Measurements from ENCODE around the gene GRB10.
"Not testable (repeated sequence)": the region's sequence is repeated elsewhere in the genome, so short reads cannot be mapped to it uniquely, and the experiment has no call there.

The GRB10 gene

DNA sequence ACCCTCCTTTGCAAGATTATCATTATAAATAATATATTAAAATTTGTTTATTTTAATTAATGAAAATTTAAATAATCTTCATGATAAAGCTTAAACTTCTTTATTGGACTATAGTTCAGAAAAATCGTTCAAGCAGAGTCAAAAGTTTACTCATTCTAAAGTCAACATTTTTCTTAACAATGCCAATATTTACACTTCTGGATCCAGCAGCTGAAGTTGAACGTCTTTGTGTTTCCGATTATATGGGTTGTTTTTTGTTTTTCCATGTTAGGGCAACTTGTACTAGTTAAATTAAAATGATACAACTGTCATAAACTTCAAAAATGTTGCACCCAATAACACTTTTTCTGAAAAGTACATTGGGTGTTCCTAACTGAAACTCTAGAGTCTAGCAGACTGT is 43.8 kb downstream of the GRB10 start:
- no peak for DNase-seq

- not testable (repeated sequence) for DNase-seq
Observed at GRCh38 chr7:50735836-50736235, 46.9 kb downstream of the GRB10 start.

- DNase-seq: no peak
Observed at GRCh38 chr7:50735333-50735732, 47.4 kb downstream of the GRB10 start.

DNA sequence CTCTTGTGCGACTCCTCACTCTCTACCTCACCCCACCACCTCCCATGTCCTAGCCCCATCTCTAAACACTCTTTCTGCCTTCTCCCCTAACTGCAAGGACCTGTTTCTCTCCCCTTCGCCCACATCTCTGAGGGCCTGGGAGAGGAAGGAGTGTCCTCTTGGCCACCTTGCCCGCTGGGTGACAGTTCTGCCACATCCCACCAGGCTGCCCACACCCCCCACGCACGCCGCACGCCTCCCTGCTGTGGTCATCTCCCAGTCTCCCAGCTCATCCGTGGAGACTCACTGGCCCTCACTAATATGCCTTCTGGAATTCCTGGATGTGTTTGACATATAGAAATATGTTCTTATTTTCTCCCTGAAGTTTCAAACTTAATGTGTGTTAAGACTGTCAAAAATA is 48.5 kb downstream of the GRB10 start:
- DNase-seq: no peak

DNA sequence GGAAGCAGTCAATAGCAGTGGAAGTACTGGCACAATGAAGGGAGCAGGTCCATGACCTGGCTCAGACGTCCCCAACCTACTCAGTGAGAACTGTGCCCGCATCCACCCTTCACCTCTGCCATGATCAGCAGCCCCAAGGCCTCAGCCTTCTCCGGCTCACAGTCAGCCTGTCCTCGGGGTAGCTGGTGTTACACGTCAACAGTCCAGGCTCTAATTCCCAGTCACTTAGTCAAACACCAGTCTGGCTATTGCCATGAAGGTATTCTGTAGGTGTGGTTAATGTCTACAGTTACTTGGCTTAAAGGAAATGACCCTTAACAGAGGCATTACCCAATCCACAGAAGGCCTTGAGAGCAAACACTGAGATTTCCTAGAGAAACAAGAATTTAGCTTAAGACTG is 49.1 kb downstream of the GRB10 start:
- no peak for DNase-seq

DNA sequence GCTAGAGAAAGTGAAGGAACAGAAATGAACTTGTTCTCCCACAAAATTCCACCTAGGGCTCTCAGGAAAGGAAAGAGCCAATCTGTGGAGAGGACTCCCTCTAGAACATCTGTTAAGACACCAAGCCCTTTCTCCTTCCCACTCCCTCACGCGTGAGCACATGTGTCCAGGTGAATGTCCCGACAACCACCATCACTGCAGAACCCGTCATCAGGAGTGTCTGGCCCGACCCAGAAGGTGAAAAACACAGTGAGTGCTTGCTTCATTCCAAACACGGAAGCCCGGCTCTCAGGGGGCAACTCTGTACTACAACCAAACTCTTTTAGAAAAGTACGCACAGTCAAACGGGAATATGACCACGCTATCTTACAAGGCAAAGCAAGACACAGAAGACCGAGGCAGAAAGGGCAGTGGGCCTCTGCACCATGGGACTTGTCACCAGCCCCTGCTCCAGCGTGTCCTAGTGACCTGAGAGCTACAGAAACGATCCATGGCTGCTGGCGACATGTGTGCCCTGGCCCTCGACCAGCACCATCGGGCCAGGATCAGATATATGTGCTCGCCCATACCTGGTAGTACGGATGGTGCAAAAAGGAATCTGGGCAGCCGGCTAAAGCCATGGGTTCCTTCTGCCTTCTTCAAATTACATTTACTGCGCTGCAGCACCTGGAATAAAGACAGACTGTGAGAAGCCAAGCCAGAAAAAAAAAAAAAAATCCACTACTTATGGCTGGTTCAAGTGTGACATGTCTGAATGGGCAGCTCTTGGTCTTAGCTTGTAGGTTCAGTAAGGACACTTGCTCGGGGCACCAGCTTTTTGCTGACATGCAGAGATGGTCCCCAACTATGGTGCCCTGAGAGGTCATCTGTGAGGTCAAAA is 50.8 kb downstream of the GRB10 start:
- DNase-seq: no peak

DNA sequence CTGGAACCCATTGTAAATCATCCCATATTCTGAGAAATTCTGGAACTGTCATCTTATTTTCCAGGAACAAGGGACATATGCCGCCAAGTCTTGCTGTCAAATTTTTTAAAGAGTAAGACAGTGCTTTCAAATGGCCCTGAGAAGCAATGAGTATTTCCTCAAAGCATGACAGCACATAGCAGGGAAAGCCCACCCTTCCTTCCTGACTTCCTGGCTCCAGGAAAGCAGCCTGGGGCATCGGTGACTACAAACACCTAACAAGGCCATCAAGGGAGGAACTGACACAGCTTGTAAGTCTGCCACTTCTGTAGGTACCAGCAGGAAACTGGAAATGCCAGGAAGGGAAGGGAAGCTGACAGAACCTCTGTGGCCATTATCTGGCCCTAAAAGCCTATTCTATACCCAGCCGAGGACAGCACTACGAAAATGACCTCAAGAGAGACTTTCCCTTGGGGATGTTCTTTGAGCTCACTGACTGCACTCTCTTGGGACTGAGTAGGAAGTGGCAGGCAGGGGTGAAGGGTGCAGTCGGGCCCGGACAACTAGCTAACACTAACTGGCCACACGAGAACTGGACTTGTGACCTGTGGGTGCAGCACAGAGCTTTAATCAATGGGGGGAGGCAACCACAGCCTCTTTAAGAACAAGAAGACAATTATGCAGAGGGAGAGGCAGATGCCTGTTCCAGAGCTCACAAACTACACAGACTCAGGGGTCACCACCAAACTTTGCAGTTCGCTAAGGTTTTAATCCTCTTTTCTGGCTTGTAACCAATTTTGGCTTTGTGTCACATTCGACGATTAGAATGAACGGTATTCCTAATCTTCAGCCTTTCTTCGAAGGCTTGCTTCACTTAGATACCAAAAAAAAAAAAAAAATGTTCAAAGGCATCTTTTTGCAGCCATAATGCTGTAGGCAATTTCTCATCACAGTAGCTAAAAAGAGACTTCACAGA is 52.0 kb downstream of the GRB10 start:
- no peak for DNase-seq

DNA sequence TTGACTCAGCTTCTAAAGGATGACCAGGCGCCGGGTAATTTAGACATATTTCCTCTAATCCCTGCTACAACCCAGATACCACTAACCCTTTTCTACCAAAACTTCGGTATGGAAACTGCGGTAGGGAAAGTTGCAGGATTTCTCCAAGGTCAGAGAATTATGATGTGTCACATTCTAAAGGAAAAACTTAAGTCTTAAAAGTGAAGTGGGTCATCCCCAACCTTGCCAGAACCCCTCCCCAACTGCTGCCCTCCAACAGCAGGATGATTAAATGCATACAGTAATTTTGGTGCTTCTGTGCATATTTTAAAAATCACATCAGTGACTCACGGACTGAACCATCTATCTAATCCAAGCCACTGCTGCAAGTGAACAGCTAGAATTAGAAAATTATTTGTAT is 52.7 kb downstream of the GRB10 start:
- DNase-seq: no peak

DNA sequence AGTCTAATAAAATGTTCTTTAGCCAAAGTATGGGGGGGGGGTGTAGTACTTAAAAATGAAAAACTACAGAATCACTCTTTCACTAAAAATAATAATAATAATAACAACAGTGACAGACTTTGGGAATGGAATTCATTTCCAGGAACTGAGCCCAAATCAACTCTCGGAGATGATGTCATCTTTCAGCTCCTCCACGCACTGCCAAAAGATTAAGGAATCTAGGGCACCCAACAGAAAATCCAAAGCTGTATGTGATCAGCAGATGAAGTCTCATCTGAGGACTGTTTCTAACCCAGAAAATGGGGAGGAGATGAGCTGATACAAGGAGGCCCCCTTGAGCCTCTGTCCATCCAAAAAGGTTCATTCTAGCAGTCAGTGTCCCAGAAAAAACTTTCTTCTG is 54.5 kb downstream of the GRB10 start:
- no peak for DNase-seq

DNA sequence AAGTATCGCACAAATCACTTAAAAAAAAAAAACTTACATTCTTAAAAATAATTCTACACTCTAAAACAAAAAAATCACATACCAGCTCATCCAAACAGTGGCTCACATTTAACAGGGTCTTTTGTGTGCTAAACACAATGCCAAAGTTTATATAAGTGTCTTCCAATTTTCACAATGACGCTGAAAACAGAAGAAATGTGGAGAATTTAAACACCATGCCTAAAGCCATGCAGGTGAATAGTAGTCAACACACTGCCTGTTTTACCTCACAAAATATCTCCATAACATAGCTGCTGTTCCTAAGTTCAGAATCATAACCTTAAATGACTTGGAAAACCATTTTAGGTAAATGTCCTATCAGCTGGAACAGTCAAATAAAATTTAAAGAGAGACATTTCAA is 55.0 kb downstream of the GRB10 start:
- DNase-seq: no peak

- DNase-seq: no peak
Observed at GRCh38 chr7:50727072-50727471, 55.6 kb downstream of the GRB10 start.

DNA sequence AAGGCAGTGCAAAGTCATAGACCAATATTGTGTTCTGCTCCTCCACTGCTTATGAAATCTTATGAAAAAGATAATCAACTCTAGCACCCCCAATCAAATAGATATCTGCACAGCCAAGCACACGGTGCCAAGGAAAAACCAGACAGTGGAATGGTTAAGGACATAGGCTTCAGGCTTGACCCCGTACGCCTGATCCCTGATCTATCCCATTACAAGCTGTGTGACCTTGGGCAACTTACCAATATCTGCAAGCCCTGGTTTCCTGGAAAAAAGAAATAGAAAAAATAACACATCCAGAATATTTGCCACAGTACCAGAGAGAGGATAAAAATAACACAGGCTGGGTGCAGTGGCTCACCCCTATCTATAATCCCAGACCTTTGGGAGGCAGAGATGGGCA is 56.9 kb downstream of the GRB10 start:
- DNase-seq: no peak

DNA sequence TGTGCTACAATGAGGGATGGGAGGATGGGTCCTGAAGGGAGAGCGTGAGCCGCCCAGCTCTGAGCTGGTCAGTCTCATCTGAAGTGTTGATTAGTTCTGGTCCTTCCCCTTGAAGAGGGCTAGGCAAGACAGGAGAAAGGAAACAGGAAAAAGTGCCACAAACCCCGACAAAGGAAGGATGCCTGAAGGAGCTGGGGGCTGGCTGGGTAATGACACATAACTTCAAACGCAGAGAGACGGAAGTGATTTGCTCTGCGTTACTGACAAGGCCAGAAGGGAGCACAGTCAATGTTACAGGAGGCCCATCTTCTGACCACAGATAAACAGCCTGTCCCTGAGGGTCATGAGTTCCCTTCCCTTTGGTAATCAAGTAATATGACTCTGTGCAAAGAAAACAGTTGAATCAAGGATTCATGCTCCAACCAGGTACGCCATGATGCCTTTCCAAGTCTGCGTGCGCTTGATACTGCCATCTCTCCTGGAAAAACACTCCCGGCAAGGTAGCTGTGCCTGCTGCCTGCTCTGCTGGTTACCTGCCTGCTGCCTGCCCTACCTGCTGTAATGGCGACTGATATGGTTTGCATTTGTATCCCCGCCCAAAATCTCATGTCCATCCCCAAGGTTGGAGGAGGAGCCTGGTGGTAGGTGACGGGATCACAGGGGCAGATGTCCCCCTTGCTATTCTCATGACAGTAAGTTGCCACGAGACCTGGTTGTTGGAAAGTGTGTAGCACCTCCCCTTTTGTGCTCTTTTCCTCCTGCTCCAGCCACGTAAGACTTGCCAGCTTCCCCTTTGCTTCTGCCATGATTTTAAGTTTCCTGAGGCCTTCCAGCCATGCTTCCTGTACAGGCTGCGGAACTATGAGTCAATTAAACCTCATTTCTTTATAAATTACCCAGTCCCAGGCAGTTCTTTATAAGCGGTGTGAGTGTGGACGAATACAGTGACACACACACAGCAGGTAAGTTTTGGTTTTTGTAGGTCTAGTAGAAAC is 57.9 kb downstream of the GRB10 start:
- DNase-seq: no peak

DNA sequence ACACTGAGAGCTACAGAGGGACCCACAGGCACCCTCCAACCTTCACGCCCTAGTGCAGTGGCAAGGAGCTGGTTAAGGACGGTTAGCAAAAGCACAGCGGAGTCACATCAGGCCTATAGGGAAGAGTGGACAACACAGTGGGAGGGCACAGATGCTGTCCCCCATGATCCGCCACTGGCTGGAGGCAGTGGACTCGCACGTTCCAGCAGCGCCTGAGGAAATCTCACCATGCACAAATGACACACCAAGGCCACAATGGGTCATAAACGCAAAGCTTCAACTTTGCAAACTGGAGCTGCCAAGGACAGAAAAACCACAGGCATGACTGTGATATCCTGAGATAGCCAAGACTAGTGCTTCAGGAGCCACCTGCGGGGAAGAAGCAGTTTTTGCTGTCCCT is 58.8 kb downstream of the GRB10 start:
- DNase-seq: no peak

- no peak for DNase-seq
Observed at GRCh38 chr7:50723173-50723572, 59.5 kb downstream of the GRB10 start.

DNA sequence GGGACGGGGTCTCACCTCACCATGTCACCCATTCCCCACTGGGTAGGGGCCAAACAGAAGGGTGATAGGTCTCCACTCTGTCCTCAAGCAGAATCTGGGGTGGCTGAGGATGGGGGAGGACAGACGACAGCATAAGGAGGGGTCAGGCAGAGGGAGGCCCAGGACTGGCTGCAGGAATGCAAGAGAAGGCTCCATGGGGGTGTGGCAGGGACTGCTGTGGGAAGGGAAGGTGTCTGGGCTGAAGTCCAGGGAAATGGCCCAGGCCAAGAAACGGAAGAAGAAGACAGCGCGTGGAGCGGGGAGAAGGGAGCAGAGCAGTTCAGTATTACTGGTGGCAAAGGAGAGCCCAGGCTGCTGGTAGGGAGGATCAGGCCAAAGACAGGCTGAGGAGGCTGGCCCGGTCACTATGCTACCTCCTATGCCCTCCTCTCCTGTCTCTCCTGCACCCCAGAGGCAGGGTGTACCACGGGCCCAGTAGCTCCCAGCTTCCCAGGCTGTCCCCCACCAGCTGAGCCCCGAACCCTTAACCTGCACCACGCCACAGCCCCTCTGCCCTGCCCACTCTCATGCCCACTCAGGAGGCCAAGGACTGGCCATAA is 60.9 kb downstream of the GRB10 start:
- no peak for DNase-seq

DNA sequence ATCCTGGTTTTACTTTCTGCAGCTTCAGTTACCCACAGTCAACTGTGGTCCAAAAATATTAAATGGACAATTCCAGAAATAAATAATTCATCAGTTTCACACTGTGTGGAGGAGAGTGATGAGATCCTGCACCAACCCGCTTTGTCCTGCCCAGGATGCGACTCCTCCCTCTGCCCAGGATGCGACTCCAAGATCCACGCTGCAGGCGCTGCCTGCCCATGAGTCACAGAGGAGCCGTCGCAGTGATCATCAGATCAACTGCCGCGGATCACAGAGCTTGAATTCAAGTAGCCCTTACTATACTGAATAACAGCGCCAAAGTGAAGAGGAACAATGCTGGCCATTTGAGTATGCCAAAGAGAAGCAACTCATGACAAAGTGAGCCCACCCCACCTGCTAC is 61.5 kb downstream of the GRB10 start:
- DNase-seq: no peak

- DNase-seq: no peak
Observed at GRCh38 chr7:50720295-50720694, 62.4 kb downstream of the GRB10 start.

- DNase-seq: no peak
Observed at GRCh38 chr7:50718876-50719275, 63.8 kb downstream of the GRB10 start.

GRCh38 chr7:50718311-50718710 is 64.4 kb downstream of the GRB10 start:
- no peak for DNase-seq

DNA sequence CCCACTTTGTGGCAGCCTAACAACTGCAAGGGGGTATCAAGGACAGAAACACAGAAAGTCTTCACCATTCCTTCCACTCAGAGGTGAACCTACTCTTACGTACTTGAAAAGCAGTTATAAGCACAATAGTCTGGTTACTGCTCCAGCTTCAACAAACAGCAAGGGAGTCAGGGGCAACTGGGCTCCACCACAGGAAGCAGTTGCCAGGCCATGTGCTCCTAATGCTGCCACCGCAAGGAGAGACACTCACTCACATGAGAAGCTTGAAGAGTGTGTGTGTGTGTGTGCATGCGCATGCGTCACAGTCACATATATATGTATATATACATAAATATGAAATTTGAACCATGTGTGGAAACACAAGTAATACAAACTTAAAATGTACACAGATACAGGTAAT is 65.5 kb downstream of the GRB10 start:
- DNase-seq: no peak

- no peak for DNase-seq
Observed at GRCh38 chr7:50714857-50715256, 67.8 kb downstream of the GRB10 start.
